SU-DHL-6 (cell line): ENCODE data around the gene SHC3.

Experiments
- CTCF ChIP-seq: fragments of 200-600 bp; sonication (generic); IDR thresholded peaks from one replicate; pipeline ENCODE4 v1.5.1; 2017; ENCODE audit warnings: antibody characterized with exemption, mild to moderate bottlenecking, low read length, moderate library complexity; ENCODE audit not compliant: insufficient read depth, poor library complexity, severe bottlenecking
- EZH2phosphoT487 ChIP-seq: fragments of 200-600 bp; sonication (generic), shearing (Covaris generic); conservative IDR thresholded peaks from 2 replicates; pipeline ENCODE4 v1.6.1; 2018; ENCODE audit warnings: mild to moderate bottlenecking, antibody characterized with exemption, low read length, moderate library complexity, mixed read lengths

DNA sequence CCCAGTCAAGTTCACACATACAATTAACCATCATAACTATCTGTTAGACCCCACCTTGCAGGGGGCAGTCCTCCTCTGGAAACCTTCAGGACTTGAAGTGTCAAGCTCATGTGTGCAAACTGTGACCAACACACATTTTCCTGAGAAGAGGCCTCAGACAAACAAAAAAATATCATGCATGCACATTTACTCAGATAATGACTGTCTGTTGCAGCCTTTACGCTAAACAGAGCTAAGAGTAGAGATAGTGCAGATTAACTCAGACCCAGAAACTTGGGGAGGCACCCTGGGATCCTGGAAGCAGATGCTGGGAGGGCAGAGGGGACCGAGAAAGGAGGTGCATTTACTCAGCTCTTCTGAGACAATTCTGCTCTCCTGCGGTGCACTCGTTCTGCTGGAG lies 191.0 kb downstream of the SHC3 start:
- no peak for TF ChIP-seq CTCF
- no peak for TF ChIP-seq EZH2phosphoT487
